HEK293T (cell line): Measurements from ENCODE around the gene MADD.

Source experiments
- CTCF ChIA-PET: fragments of 350-600 bp; formaldehyde crosslinking; extraction: SDS; loops from one replicate; lab custom pipeline; 2021; ENCODE audit warnings: antibody characterized with exemption, inconsistent platforms; lab: Yijun Ruan, JAX
- POLR2A ChIA-PET: fragments of 350-600 bp; formaldehyde crosslinking; extraction: SDS; loops from one replicate; lab custom pipeline; 2020; ENCODE audit warnings: antibody characterized with exemption, inconsistent platforms; lab: Yijun Ruan, JAX
- DNase-seq: peaks from one replicate; pipeline ENCODE4 v3.0.0; 2012; ENCODE audit warnings: mixed read lengths; ENCODE audit errors: extremely low spot score
- ARNT ChIP-seq: fragments of 450-650 bp; IDR thresholded peaks from 2 replicates; pipeline ENCODE4 v1.6.1; 2017; ENCODE audit warnings: mild to moderate bottlenecking
- BHLHE40 ChIP-seq: fragments of 450-650 bp; IDR thresholded peaks from 2 replicates; pipeline ENCODE4 v1.6.1; 2016; ENCODE audit warnings: mild to moderate bottlenecking, moderate library complexity, borderline replicate concordance
- CTBP1 ChIP-seq: fragments of 450-650 bp; IDR thresholded peaks from 2 replicates; pipeline ENCODE4 v1.6.1; 2016; ENCODE audit warnings: borderline replicate concordance
- FOXK2 ChIP-seq: fragments of 450-650 bp; IDR thresholded peaks from 2 replicates; pipeline ENCODE4 v1.6.1; 2016; ENCODE audit warnings: mild to moderate bottlenecking
- FOXM1 ChIP-seq: fragments of 450-650 bp; IDR thresholded peaks from 2 replicates; pipeline ENCODE4 v1.6.1; 2017; ENCODE audit warnings: mild to moderate bottlenecking, borderline replicate concordance
- HDGF ChIP-seq: fragments of 450-650 bp; IDR thresholded peaks from 2 replicates; pipeline ENCODE4 v1.6.1; 2017; ENCODE audit warnings: antibody characterized with exemption, borderline replicate concordance
- NFRKB ChIP-seq: fragments of 450-650 bp; IDR thresholded peaks from 2 replicates; pipeline ENCODE4 v1.6.1; 2016; ENCODE audit warnings: mild to moderate bottlenecking, moderate library complexity
- SP1 ChIP-seq: fragments of 450-650 bp; IDR thresholded peaks from 2 replicates; pipeline ENCODE4 v1.6.1; 2017
- SUZ12 ChIP-seq: fragments of 450-650 bp; IDR thresholded peaks from 2 replicates; pipeline ENCODE4 v1.6.1; 2016; ENCODE audit warnings: mild to moderate bottlenecking
- TARDBP ChIP-seq: fragments of 450-650 bp; IDR thresholded peaks from 2 replicates; pipeline ENCODE4 v1.6.1; 2016
- ZNF384 ChIP-seq: fragments of 450-650 bp; IDR thresholded peaks from 2 replicates; pipeline ENCODE4 v1.6.1; 2016
- TF ChIP-seq, protein P1 (sequence below): fragments of 450-650 bp; IDR thresholded peaks from 2 replicates; pipeline ENCODE4 v1.6.1; 2016

The MADD gene

DNA sequence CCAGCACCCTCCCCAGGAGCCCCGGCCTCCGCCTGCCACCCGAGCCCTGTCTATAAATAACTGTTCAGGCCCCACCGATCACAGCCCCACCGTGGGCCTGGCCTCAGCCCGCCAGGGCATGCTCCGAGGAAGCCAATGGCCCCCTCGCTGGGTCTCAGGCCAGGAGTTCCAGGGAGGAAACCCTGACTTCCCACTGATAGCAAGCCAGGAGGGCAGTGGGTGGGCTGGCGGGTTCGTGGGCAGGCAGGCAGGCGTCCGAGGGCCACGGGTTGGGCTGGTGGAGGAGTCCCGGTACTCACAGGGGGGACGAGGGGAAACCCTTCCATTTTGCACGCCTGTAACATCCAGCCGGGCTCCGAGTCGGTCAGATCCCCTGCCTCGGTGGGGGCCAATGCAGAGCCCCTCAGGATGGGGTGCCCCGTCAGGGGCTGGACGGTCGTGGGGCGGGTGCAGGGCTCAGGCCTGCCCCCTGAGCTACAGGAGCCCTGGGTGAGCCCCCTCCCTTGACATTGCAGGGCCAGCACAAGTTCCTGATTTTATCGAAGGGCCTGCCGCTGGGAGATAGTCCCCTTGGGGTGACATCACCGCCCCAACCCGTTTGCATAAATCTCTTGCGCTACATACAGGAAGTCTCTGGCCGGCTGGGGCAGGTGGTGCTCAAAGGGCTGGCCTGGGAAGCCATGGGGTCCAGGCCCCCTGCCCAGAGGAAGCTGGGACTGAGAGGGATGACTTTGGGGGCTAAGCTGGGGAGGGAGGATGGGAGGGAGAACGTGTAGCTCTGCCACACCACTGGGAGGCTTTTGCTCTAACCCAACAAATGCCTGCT, 108.3 kb downstream of the MADD start, which contains the start of gene SPI1:
Gene SPI1, minus strand, starts transcription at position 538 of the 826 bp plus-strand sequence. Its CDS starts 194 bp downstream, at position 344.
- TF ChIP-seq CTBP1 (no peak), BHLHE40 (no peak), HDGF (no peak), SUZ12 (no peak), ARNT (no peak)
- TF ChIP-seq, protein P1, sequence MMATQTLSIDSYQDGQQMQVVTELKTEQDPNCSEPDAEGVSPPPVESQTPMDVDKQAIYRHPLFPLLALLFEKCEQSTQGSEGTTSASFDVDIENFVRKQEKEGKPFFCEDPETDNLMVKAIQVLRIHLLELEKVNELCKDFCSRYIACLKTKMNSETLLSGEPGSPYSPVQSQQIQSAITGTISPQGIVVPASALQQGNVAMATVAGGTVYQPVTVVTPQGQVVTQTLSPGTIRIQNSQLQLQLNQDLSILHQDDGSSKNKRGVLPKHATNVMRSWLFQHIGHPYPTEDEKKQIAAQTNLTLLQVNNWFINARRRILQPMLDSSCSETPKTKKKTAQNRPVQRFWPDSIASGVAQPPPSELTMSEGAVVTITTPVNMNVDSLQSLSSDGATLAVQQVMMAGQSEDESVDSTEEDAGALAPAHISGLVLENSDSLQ, result no peak
- ChIA-PET CTCF (no interaction called here), POLR2A (interaction anchor here (1.8 kb wide), 1 partner anchor 29 kb away, joined by 3 read pairs; no protein-coding TSS in a partner anchor)
- DNase-seq, result no peak

DNA sequence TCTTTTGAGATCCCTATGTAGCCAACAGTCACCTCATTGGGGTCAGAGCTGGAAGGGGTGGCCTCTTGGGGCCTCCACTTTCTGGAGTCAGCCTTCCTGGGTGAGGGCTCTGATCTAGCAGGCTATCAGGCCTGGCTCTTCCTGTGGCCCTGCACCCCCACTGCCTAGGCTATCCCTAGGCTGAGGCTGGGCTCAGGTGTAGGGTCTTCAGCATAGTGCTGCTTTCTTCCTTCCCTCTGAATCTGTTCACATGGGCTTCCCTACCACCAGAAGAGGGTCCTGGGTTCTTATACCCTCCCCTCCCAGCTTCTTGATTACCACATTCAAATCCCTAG, 108.9 kb downstream of the MADD start:
- POLR2A ChIA-PET, result interaction anchor here (1.8 kb wide), 1 partner anchor 29 kb away, joined by 3 read pairs; no protein-coding TSS in a partner anchor
- CTCF ChIA-PET, result no interaction called here
- no peak for DNase-seq
- TF ChIP-seq SP1 (no peak), CTBP1 (no peak), TARDBP (no peak), ZNF384 (no peak), FOXK2 (no peak), ARNT (no peak)
- TF ChIP-seq, protein P1, result no peak

DNA sequence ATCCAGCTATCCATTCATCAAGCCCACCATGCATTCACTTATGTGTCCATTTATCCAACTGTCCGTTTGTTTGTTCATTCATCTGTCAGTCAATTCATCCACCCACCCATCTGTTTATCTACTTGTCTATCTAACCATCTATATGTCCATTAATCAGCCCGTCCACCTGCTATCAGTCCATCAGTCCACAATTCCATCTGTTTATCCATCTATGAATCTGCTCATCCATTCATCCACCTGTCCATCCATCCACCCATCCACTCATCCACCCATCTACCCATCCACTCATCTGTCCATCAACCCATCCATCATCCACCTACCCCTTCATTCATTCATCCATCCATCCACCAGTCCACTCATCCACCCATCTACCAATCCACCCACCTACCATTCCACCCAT, 109.4 kb downstream of the MADD start:
- TF ChIP-seq SP1 (no peak), HDGF (no peak), NFRKB (no peak), SUZ12 (no peak), FOXM1 (no peak), CTBP1 (no peak)
- CTCF ChIA-PET, result no interaction called here
- POLR2A ChIA-PET, result interaction anchor here (1.8 kb wide), 1 partner anchor 28 kb away, joined by 3 read pairs; no protein-coding TSS in a partner anchor
- no peak for DNase-seq
